Activated gamma-delta T cell treated with Interleukin-2 at 50 U/mL for 16 hours (primary cell): ENCODE results near the gene PCK1.

Experiments used
- DNase-seq: peaks from one replicate; pipeline ENCODE4 v3.0.0-alpha.2; 2020

PCK1 gene

GRCh38 chr20:57536771-57537724 is 23.9 kb upstream of the PCK1 start:
- DNase-seq = no peak

- DNase-seq = no peak
Observed at GRCh38 chr20:57537822-57538221, 23.1 kb upstream of the PCK1 start.

- DNase-seq = no peak
Observed at GRCh38 chr20:57539889-57540288, 21.0 kb upstream of the PCK1 start.

- DNase-seq = no peak
Observed at GRCh38 chr20:57540890-57541580, 19.9 kb upstream of the PCK1 start.

- no peak for DNase-seq
Observed at GRCh38 chr20:57543754-57544153, 17.2 kb upstream of the PCK1 start.

- no peak for DNase-seq
Observed at GRCh38 chr20:57544838-57545564, 15.9 kb upstream of the PCK1 start.

- DNase-seq = no peak
Observed at GRCh38 chr20:57545927-57546662, 14.8 kb upstream of the PCK1 start.

- no peak for DNase-seq
Observed at GRCh38 chr20:57546956-57547649, 13.8 kb upstream of the PCK1 start.

- no peak for DNase-seq
Observed at GRCh38 chr20:57548177-57549058, 12.5 kb upstream of the PCK1 start.

- no peak for DNase-seq
Observed at GRCh38 chr20:57552471-57552870, 8.4 kb upstream of the PCK1 start.

GRCh38 chr20:57553376-57554018 is 7.4 kb upstream of the PCK1 start:
- DNase-seq = no peak

GRCh38 chr20:57555457-57556184 is 5.3 kb upstream of the PCK1 start:
- no peak for DNase-seq

GRCh38 chr20:57556980-57557274 is 4.0 kb upstream of the PCK1 start:
- no peak for DNase-seq

GRCh38 chr20:57557926-57558613 is 2.8 kb upstream of the PCK1 start:
- DNase-seq = no peak

GRCh38 chr20:57558614-57559288 is 2.2 kb upstream of the PCK1 start:
- no peak for DNase-seq

- no peak for DNase-seq
Observed at GRCh38 chr20:57559289-57559634, 1.6 kb upstream of the PCK1 start.

GRCh38 chr20:57559658-57560553 is 1.0 kb upstream of the PCK1 start:
- DNase-seq = no peak
